Body of pancreas (tissue), 4 donors: ENCODE results near the gene FAM151A. TPM values are rescaled to one million over a fixed set of nuclear protein-coding genes. Genes with fewer than 3 reads are reported as not detected.

Experiments used
- ATAC-seq: fragments of 150-250 bp; one replicate; pipeline ENCODE4 v1.9.1; 2016
- DNase-seq, 4 donors: peaks; one replicate each; pipeline ENCODE4 v3.0.0-alpha.2; 2019
- H3K27ac ChIP-seq, 4 donors: fragments of 200-600 bp; sonication (generic); 1 replicate in 3 of 4; 2 replicates in 1 of 4; pipeline versions ENCODE4 v1.5.1 to v1.6.1; 2016 to 2019; ENCODE audit warnings: mild to moderate bottlenecking in 1 of 4, mixed read lengths in 1 of 4, moderate library complexity in 1 of 4
- H3K27me3 ChIP-seq, 2 donors: fragments of 200-600 bp; sonication (generic); one replicate each; pipeline ENCODE4 v1.6.0; 2016; ENCODE audit warnings: mild to moderate bottlenecking in 1 of 2
- H3K36me3 ChIP-seq, 2 donors: fragments of 200-600 bp; sonication (generic); replicated peaks in 1 of 2; 2 replicates each; pipeline ENCODE4 v1.5.1; 2016; ENCODE audit warnings: low read depth in 2 of 2; ENCODE audit not compliant: insufficient read depth in 1 of 2
- H3K4me1 ChIP-seq: fragments of 200-600 bp; sonication (generic); one replicate; pipeline ENCODE4 v1.6.0; 2016
- H3K4me3 ChIP-seq, 2 donors: fragments of 200-600 bp; sonication (generic); 1 replicate in 1 of 2; 2 replicates in 1 of 2; pipeline ENCODE4 v1.5.1; 2016 to 2019
- H3K9me3 ChIP-seq, 3 donors: fragments of 200-600 bp; sonication (generic); 1 replicate in 2 of 3; 2 replicates in 1 of 3; pipeline ENCODE4 v1.5.1; 2016
- CTCF ChIP-seq, 7 experiments: fragments of 450-650 bp in 4 of 7; fragments of 200-600 bp in 3 of 7; sonication (generic) in 3 of 7; IDR thresholded peaks; one replicate each; pipeline ENCODE4 v1.5.1; 2016 to 2019; ENCODE audit warnings: antibody characterized with exemption in 7 of 7
- POLR2A ChIP-seq, 3 donors: fragments of 450-650 bp; IDR thresholded peaks; one replicate each; pipeline ENCODE4 v1.6.1; 2016; ENCODE audit warnings: antibody characterized with exemption in 3 of 3, mild to moderate bottlenecking in 2 of 3
- WGBS, 2 donors: methylation state at CpG; one replicate each; pipeline ENCODE4 v1.1.5; 2017; 5-methylcytosine and 5-hydroxymethylcytosine counted together
- intact Hi-C: fragments of 100-400 bp; cut with DNase I; formaldehyde crosslinking; loops from one replicate; pipeline ENCODE4 v1.15.1; 2023
- total RNA-seq, 2 donors: library from RNA; depleted of rRNA; stranded (reverse); fragments of >200 nt; gene quantifications; one replicate each; pipeline ENCODE4 v1.1.0, GENCODE V29; 2016

The FAM151A gene
- total RNA-seq, 2 donors from 2014 or later, result not detected

GRCh38 chr1:54604051-54604450 lies 19.3 kb downstream of the FAM151A start:
- Histone ChIP-seq H3K9me3 (no peaks in the 10 kb centered on the region), H3K4me3 (no peak overlapping the region), H3K4me1 (no peaks in the 10 kb centered on the region), H3K27me3 (no peaks in the 10 kb centered on the region), H3K36me3 (no peaks in the 10 kb centered on the region), H3K27ac (no peak overlapping the region)
- ATAC-seq, result no peak
- intact Hi-C loops, result no loop called here
- 57 to 61% methylated on average over 5 to 7 of the region's 7 CpGs for WGBS, 2 donors
- DNase-seq, result peak in 2 of 4 donors; percentile 50 to 52
- no peak for TF ChIP-seq POLR2A (IDR thresholded peaks at IDR 0.05)
- no peak for TF ChIP-seq CTCF (IDR thresholded peaks at IDR 0.05)

DNA sequence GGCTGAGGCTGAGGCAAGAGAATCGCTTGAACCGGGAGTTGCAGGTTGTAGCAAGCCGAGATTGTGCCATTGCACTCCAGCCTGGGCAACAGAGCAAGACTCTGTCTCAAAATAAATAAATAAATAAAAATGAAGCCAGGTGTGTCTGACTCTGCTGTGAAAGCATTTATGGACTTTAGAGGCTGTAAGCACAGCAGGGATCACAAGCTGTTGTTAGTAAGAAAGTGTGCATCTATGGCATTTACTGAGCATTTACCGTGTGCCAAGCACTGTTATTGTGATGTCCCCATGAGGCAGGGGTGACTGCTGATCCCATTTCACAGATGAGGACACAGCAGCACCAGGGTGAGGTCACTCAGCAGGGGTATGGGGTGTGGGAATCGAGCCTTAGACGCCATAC lies 20.1 kb downstream of the FAM151A start:
- no peaks in the 10 kb centered on the region for H3K27me3 ChIP-seq
- no peak overlapping the region for H3K4me3 ChIP-seq
- no peaks in the 10 kb centered on the region for H3K4me1 ChIP-seq
- 90 to 96% methylated on average over 6 of the region's 6 CpGs for WGBS, 2 donors
- H3K27ac ChIP-seq, result no peak overlapping the region
- no peaks in the 10 kb centered on the region for H3K9me3 ChIP-seq
- no peaks in the 10 kb centered on the region for H3K36me3 ChIP-seq
- DNase-seq (no peak), ATAC-seq (no peak)
- TF ChIP-seq POLR2A (IDR thresholded peaks at IDR 0.05) (no peak), CTCF (IDR thresholded peaks at IDR 0.05) (no peak)
- intact Hi-C loops, result no loop called here

DNA sequence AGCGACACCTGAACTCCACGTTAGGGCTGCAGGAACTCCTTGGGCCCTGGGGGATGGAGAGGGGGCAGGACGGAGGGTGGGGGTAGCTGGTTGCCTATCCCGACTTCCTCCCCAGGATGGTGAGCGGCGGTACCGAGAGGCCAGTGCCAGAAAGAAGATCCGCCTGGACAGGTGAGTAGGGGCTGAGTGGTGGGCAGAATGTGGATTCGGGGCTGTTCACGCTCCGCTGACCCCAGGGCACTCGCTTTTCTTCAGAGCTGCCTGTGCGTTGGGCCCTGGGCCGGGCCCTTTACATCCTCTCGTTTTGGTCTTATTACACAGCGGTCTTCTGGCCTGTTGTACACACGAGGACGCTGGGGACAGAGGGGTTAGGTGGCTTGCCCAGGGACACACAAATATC lies 20.8 kb downstream of the FAM151A start:
- DNase-seq (no peak), ATAC-seq (no peak)
- Histone ChIP-seq H3K9me3 (no peaks in the 10 kb centered on the region), H3K4me1 (no peaks in the 10 kb centered on the region), H3K4me3 (no peak overlapping the region), H3K27me3 (no peaks in the 10 kb centered on the region), H3K27ac (no peak overlapping the region), H3K36me3 (no peaks in the 10 kb centered on the region)
- no peak for TF ChIP-seq POLR2A (IDR thresholded peaks at IDR 0.05)
- 89 to 96% methylated on average over 15 to 18 of the region's 18 CpGs for WGBS, 2 donors
- intact Hi-C loops, result no loop called here

- Histone ChIP-seq H3K27ac (no peak overlapping the region), H3K4me3 (no peak overlapping the region), H3K36me3 (no peaks in the 10 kb centered on the region), H3K4me1 (no peaks in the 10 kb centered on the region), H3K27me3 (no peaks in the 10 kb centered on the region), H3K9me3 (no peaks in the 10 kb centered on the region)
- no peak for ATAC-seq
- intact Hi-C loops, result no loop called here
- TF ChIP-seq POLR2A (IDR thresholded peaks at IDR 0.05) (no peak), CTCF (IDR thresholded peaks at IDR 0.05) (no peak)
- no peak for DNase-seq
- 85 to 94% methylated on average over 3 to 10 of the region's 10 CpGs for WGBS, 2 donors
Measured at GRCh38 chr1:54601730-54602129, 21.6 kb downstream of the FAM151A start.

DNA sequence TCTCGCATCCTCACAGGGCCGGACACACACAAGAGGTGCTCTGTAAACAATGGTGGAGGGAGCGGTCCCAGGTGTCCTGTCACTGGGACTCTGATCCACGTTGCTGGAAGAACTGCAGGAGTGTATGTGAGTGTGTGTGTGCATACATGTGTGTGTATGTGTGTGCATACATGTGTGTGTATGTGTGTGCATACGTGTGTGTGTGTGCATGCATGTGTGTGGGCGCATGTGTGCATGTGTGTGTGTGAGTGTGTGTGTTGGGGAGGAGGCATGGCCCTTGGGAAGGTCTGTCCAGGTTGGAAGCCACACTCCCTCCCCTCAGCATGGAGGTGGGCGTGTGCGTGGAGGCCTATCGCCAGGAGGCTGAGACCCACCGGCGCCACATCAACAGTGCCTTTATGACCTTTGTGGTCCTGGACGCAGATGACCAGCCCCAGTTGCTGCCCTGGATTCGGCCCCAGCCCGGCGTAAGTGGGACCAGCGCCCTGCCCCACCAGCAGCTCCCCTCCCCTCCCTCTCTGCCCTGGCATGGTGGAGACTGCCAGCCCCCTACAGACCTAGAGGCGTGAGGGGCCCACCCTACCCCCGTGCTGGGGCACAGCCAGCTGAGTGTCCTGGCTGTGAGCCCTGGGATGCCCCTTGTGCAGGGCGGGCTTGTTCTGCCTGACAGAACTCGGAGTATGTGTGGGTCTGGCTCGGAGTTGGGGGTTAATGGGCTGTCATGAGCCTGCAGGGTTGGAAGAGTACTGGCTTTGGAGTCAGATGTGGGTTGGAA lies 22.2 kb downstream of the FAM151A start:
- Histone ChIP-seq H3K4me3 (no peak overlapping the region), H3K27ac (no peak overlapping the region), H3K36me3 (no peaks in the 10 kb centered on the region), H3K27me3 (no peaks in the 10 kb centered on the region), H3K4me1 (no peaks in the 10 kb centered on the region), H3K9me3 (no peaks in the 10 kb centered on the region)
- ATAC-seq, result no peak
- WGBS, 2 donors, result 84 to 89% methylated on average over 6 to 21 of the region's 21 CpGs
- no peak for TF ChIP-seq CTCF (IDR thresholded peaks at IDR 0.05)
- TF ChIP-seq POLR2A (IDR thresholded peaks at IDR 0.05), result no peak
- intact Hi-C loops, result no loop called here
- DNase-seq, result no peak
